Glomerular visceral epithelial cell (primary cell): Measurements from ENCODE around the gene CPB1.
"Not testable (repeated sequence)": the region's sequence is repeated elsewhere in the genome, so short reads cannot be mapped to it uniquely, and the experiment has no call there.

Source experiments
- DNase-seq: peaks from one replicate; pipeline ENCODE4 v3.0.0-alpha.2; 2016; ENCODE audit errors: extremely low spot score

Gene CPB1

DNA sequence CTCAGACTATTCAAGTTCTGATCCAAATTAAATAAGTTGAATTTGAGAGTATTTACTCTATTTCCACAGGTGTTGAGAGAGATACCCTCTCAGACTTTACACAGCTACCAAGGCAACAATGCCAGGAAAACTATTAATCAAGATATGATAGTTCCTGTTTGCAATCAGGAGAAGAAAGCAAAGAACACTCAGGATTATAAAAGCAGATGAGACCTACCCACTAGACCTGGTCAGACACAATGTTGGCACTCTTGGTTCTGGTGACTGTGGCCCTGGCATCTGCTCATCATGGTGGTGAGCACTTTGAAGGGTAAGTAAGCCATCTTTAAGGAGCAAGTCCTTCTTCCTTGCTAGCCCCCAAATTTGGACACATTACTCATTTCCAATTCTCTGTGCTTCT is at the start of gene CPB1:
TSS of gene CPB1 (plus strand) at position 227 of the 400 bp plus-strand sequence. CDS start at position 240, 13 bp downstream.
- no peak for DNase-seq

- no peak for DNase-seq
Observed at GRCh38 chr3:148778926-148779325, 48.7 kb upstream of the CPB1 start.

DNA sequence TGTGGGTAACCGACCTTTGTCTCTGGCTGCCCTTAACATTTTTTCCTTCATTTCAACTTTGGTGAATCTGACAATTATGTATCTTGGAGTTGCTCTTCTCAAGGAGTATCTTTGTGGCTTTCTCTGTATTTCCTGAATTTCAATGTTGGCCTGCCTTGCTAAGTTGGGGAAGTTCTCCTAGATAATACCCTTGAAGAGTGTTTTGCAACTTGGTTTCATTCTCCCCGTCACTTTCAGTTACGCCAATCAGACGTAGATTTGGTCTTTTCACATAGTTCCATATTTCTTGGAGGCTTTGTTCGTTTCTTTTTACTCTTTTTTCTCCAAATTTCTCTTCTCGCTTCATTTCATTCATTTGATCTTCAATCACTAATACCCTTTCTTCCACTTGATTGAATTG is 42.6 kb upstream of the CPB1 start:
- not testable (repeated sequence) for DNase-seq

DNA sequence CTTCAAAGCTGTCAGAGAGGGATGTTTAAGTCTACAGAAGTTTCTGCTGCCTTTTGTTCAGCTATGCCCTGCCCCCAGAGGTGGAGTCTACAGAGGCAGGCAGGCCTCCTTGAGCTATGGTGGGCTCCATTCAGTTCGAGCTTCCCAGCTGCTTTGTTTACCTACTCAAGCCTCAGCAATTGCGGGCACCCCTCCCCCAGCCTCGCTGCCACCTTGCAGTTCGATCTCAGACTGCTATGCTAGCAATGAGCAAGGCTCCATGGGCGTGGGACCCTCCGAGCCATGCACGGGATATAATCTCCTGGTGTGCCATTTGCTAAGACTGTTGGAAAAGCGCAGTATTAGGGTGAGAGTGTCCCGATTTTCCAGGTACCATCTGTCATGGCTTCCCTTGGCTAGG is 41.5 kb upstream of the CPB1 start:
- not testable (repeated sequence) for DNase-seq

DNA sequence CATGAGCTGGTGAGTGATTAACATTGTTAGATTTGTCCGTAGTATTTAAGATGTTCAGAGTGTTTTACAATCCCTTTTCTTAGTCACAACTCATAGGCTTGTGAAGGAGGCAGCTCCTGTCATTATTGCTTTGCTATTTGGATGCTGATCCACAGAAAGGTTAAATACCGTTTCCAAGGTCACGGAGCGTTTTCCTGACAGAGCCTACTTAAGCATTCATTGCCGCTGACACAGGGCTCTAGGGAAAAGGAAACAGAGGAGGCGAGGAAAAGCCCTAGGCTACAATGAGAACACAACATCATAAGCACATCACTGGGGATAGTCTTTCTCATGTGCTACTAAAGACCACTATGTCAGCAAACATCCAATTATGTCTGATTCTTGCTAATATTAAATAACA is 38.5 kb upstream of the CPB1 start:
- DNase-seq, result no peak

DNA sequence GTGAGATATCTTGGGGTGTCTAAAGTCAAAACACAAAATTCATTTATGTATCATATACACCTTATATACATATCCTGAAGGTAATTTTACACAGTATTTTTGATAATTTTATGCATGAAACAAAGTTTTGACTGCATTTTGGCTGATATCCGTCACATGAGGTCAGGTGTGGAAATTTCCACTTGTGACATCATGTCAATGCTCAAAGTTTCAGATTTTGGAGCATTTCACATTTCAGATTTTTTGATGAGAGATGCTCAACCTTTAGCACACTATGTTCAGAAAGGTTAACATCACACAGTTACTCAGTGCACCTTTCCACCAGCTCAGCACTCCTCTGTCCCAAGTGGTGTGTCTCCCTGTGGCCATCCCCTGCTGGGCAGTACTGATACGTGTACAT is 37.7 kb upstream of the CPB1 start:
- DNase-seq, result no peak

DNA sequence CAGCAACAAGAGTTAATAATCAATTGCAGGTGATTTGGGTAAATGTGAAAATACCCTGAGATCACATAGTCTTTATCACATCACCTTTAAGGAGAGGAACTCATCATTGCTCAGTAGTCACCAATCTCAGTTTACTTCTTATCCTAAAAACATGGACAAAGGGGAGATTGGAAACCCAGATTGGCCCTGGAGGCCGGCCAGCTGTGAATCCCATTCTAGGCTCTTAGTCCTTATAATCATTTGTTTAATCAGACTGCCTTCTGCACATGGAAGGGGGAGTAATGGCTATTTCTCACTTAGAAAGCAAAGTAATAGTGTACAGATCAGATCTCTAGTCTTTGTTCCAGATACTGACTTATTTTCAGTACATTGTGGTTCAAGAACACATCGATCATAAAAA is 37.2 kb upstream of the CPB1 start:
- no peak for DNase-seq

DNA sequence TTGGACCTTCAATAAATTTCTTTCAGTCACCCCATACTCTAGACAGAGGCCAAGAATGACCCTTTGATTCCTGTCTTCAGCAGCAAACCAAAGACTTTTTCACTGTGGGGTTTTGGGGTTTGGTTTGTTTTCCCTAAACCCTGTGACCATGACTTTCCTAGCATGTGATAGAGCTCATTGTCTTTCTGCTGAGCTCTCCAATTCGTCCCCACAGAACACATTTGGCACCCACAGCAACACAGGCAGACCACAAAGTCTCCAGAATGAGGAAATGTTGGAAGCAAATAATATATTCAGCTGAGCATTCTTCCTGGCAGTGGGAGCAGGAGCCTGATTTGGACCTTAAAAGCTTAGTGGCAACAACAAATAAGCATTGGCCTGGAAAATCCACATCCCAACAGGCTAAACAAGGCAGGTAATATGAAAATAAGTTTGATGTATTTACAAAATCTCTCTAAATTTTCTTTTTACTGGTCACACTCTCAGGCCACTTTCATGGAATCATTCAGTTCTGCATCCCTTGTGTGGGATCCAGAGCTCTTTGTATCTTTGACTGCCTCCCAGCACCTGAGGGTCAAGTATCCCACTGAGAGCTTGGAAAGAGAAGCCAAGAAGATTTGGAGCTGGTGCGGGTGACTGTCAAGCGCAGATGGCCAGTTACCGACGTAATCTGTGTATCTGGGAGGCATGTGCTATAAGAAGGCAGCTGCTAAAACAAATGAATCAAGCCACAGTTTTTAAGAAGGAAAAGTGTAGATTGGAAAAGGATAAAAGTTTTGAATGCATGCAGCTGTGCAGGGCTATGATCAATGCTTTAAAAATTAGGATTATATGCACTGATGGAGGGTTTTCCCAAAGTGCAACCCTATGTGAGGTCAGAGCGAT is 36.5 kb upstream of the CPB1 start:
- DNase-seq, result peak; percentile 1

DNA sequence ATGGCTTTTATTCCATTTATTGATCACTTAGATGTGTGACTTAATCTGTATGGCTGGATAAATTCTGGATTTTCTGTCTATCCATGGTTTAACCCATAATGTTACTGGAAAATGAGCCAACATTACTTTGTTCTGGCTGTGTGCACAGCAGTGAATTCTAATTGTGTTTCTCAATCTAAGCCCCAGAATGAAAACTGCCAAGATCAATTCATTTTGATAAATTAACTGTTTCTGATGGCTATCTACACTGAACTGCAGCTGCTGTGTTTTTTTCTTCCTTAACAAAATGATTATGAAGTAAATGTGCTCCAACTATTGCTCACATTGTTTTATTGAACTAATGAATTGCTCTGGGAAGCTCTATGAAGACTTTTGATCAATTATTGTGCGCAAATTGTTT is 35.7 kb upstream of the CPB1 start:
- no peak for DNase-seq

DNA sequence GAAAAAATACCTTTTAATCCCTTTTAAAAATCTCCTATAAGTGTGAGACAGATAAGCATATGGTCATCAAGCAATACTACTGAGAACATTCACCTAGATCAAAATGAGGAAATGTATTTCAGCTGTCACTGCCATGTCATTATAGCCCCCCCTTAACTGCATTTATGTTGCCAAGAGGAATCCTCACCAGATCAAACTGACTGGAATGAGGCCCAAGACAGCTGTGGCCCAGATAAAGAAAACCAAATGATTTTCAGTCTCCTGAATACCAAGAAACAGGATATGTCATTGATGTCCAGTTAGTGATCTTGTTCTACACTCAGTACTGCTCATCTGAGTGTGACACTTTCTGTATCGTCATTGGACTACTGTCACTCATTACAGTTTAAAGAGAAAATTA is 35.1 kb upstream of the CPB1 start:
- DNase-seq, result no peak

DNA sequence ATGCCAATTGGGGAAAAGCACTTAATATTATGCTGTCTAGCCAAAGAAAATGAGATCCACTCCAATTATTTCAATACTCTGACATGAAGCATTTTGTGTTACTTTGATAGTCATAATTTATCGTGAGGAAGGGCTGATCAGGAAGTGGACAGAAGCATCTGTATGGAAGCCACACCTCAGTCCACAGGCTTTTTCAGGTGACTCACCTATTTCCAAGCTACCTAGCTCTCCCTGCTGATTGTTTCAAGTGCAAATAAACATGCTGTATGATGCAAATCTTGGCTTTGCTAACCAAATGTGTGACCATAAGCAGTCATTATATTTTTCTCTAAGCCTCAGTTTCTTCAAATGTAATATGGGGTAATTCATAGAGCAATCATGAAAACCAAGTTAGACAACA is 30.8 kb upstream of the CPB1 start:
- DNase-seq, result no peak

DNA sequence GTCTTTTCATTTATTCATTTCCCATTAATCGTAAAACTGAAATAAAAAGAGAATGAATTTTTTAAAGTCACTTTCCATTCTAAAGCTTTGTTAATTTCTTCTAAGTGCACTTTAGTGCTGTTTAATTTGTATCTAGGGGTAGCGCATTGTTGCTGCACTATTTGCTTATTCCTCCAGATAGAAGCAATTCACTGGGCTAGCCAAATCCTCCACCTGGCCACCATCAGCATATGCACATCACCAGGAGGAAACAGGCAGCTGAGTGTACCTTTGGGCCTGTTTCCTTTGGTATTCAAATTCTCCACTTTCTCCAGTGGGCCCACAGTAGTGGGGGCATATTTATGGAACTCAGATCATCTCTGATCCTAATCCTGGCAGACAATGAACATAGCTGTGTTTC is 29.8 kb upstream of the CPB1 start:
- no peak for DNase-seq

- DNase-seq, result no peak
Observed at GRCh38 chr3:148800414-148800813, 27.2 kb upstream of the CPB1 start.

- DNase-seq, result no peak
Observed at GRCh38 chr3:148809835-148810234, 17.8 kb upstream of the CPB1 start.

DNA sequence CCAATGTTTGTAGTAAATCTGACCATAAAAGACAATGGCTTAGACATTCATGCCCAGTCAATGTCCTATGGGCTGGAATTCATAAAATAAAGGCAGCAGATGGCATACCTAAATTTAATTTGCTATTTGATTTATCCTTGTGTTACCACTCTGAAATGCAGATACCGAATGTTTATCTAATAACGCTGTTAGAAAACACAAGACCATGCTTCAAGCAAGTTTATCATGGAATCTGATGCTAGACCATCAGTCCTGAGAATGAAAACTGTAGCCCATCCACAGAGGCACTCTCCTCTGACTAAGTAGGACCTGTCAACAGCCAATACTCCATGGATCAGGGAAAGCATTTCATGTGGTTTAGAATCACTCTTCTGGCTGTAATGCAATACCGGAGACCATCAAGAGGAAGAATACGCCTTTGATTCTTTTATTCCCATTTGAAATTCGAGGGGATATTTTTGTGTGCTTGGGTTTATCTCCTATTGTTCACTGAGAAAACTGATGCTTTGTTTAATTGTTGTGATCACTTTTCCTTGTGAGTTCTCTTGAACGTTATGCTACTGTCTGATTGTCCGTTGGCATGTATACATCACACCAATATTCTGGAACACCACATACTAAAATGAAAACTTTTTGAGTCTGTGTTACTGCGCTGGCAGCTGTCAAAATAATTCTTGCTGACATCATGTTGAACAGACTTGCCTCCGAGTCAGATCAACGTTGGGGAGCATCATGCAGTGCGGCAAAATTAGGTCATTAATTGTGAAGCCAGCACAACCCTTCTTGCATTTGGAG is 12.1 kb upstream of the CPB1 start:
- DNase-seq, result no peak

- no peak for DNase-seq
Observed at GRCh38 chr3:148816427-148816826, 11.2 kb upstream of the CPB1 start.

- no peak for DNase-seq
Observed at GRCh38 chr3:148816981-148817525, 10.6 kb upstream of the CPB1 start.

DNA sequence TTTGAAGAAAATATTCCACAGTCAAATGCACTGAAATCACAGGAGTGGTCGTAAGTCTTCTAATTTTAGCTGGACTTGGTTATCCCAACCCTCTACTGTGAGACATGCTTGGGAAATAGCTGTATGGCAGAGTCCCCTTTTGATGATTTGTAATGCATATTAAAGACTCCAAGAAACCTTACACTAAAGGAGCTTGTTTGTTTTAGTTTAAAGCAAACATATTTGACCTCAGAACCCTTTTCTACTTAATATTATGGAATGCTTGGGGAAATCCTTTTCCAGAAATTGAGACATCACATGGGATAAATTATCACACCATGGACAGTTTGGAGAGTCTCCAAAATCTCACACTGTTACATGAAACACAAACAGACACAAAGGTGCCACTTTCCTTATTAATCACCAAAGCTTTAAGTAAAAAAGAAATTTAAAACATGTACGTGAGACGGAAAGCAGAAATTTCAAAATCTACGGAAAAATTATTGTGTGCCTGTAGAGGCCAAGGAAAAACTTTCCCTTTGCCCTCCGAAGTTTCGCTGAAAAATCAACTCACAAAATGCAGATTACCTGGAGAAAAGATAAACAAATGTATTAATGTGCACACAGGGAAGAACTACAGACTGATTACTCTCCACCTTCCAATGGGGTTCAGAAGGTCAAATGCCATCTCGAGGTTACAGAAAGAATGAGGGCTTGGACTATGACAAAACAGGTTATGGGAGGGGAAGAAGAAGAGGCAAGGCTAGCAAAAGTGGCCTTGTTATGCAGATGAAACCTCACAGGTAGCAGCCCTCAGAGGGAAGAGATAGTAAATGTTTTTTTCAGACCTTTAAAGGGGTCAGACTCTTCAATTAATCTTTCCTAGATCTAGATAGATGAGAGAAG is 7.0 kb upstream of the CPB1 start:
- DNase-seq, result no peak

DNA sequence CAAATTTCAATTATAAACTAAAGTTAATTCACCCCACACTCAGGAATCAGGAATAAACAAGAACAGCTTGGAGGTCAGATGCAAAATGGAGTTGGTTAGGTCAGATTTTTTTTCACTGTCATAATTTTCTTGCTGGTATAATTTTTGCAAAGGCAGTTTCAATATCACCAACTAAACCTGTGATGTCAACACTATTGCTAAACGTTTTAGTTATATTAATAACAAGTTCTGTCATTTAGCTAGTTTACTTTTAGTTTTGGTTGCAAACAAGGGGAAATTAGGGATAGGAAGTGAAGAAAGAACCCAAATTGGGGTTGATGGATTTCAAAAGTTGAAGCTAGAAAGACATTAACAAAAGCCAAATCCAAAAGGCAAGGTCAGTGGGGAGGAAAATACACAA is 4.6 kb upstream of the CPB1 start:
- no peak for DNase-seq

GRCh38 chr3:148825476-148825875 is 2.1 kb upstream of the CPB1 start:
- no peak for DNase-seq

- DNase-seq, result no peak
Observed at GRCh38 chr3:148828136-148828690, 602 bp downstream of the CPB1 start.
